Transverse colon (tissue), 4 donors: ENCODE measurements around the gene IGSF6. TPM values are rescaled to one million over a fixed set of nuclear protein-coding genes. Genes with fewer than 3 reads are reported as not detected.

Source experiments
- DNase-seq: peaks from one replicate; pipeline ENCODE4 v3.0.0-alpha.2; 2019
- H3K27ac ChIP-seq, 4 donors: fragments of 200-600 bp; sonication (generic); 2 replicates each; pipeline ENCODE4 v1.5.1; 2016 to 2018; ENCODE audit warnings: inconsistent platforms in 4 of 4
- H3K27me3 ChIP-seq: fragments of 200-600 bp; sonication (generic); 2 replicates; pipeline ENCODE4 v1.5.1; 2017; ENCODE audit warnings: inconsistent platforms
- H3K36me3 ChIP-seq, 4 donors: fragments of 200-600 bp; sonication (generic); 2 replicates each; pipeline ENCODE4 v1.5.1; 2017 to 2019; ENCODE audit warnings: inconsistent platforms in 4 of 4
- H3K4me1 ChIP-seq, 4 donors: fragments of 200-600 bp; sonication (generic); 2 replicates each; pipeline ENCODE4 v1.5.1; 2017 to 2020; ENCODE audit warnings: inconsistent platforms in 4 of 4
- H3K4me3 ChIP-seq, 4 donors: fragments of 200-600 bp; sonication (generic); 1 replicate in 1 of 4; 2 replicates in 3 of 4; pipeline versions ENCODE4 v1.5.1 to v1.6.1; 2017 to 2019; ENCODE audit warnings: inconsistent platforms in 4 of 4
- H3K9me3 ChIP-seq, 2 donors: fragments of 200-600 bp; sonication (generic); 2 replicates each; pipeline ENCODE4 v1.5.1; 2017 to 2019; ENCODE audit warnings: inconsistent platforms in 2 of 2
- CTCF ChIP-seq, 5 experiments: fragments of 200-600 bp in 3 of 5; fragments of 450-650 bp in 2 of 5; sonication (generic) in 3 of 5; IDR thresholded peaks; 1 replicate in 2 of 5; 2 replicates in 3 of 5; pipeline ENCODE4 v1.5.1; 2016 to 2017; ENCODE audit warnings: antibody characterized with exemption in 5 of 5, inconsistent platforms in 3 of 5, mild to moderate bottlenecking in 2 of 5, moderate library complexity in 1 of 5
- EP300 ChIP-seq: sonication (generic); formaldehyde crosslinking; IDR thresholded peaks from one replicate; pipeline ENCODE4 v1.6.1; 2017; ENCODE audit warnings: antibody characterized with exemption, low read depth
- POLR2A ChIP-seq: fragments of 450-650 bp; IDR thresholded peaks from one replicate; pipeline ENCODE4 v1.6.1; 2016; ENCODE audit warnings: antibody characterized with exemption, mild to moderate bottlenecking, moderate library complexity
- POLR2AphosphoS5 ChIP-seq, 3 donors: sonication (generic); formaldehyde crosslinking; IDR thresholded peaks; one replicate each; pipeline ENCODE4 v1.6.1; 2016; ENCODE audit warnings: antibody characterized with exemption in 3 of 3
- WGBS, 2 donors: methylation state at CpG; one replicate each; pipeline ENCODE4 v1.1.5; 2018; ENCODE audit warnings: low coverage in 1 of 2; 5-methylcytosine and 5-hydroxymethylcytosine counted together
- in situ Hi-C, 4 donors: fragments of 200-750 bp; cut with MboI; loops; one replicate each; pipeline versions ENCODE4 v1.15.0 to v1.15.1; 2017; ENCODE audit warnings: low sequenced_read_pairs in 3 of 4, low pct_ligation_motif_present in 1 of 4, low pct_unique_long_range_greater_than_20kb in 1 of 4
- intact Hi-C: fragments of 100-400 bp; cut with DNase I; formaldehyde crosslinking; loops from one replicate; pipeline ENCODE4 v1.15.1; 2023; ENCODE audit warnings: low total_unique reads
- small RNA-seq, 4 donors: library from RNA; depleted of rRNA; stranded (forward); fragments of <200 nt; gene quantifications; one replicate each; pipeline ENCODE3, GENCODE V24; 2016
- total RNA-seq, 4 donors: library from RNA; depleted of rRNA; stranded (reverse); fragments of >200 nt; gene quantifications; one replicate each; pipeline ENCODE4 v1.1.0, GENCODE V29; 2016

Gene IGSF6
- total RNA-seq, 4 donors from 2014 or later, result 1.2 to 2.4 (median 2.2) TPM; not detected in 1

- H3K4me3 ChIP-seq, result no peak overlapping the region
- in situ Hi-C loops, result loop anchor here in 2 of 4 donors (5.0 to 25.0 kb wide), 3 partner anchors 45 to 120 kb away; no protein-coding TSS in a partner anchor
- no peaks in the 10 kb centered on the region for H3K9me3 ChIP-seq
- H3K27ac ChIP-seq, result no peak overlapping the region
- H3K27me3 ChIP-seq, result no peaks in the 10 kb centered on the region
- intact Hi-C loops, result loop anchor here (5.0 kb wide), 1 partner anchor 105 kb away; no protein-coding TSS in a partner anchor
- no peak for DNase-seq
- no peaks in the 10 kb centered on the region for H3K36me3 ChIP-seq
- TF ChIP-seq POLR2AphosphoS5 (IDR thresholded peaks at IDR 0.05) (no peak), POLR2A (no peak), CTCF (IDR thresholded peaks at IDR 0.05) (no peak), EP300 (no peak)
- WGBS, 2 donors, result 73 to 94% methylated on average over 5 to 9 of the region's 9 CpGs
- H3K4me1 ChIP-seq, result no peaks in the 10 kb centered on the region
Observed at GRCh38 chr16:21592191-21592590, 60.2 kb downstream of the IGSF6 start.

GRCh38 chr16:21590796-21591195 is 61.6 kb downstream of the IGSF6 start:
- no peaks in the 10 kb centered on the region for H3K9me3 ChIP-seq
- WGBS, 2 donors, result 50 to 55% methylated on average over 2 of the region's 2 CpGs
- H3K27ac ChIP-seq, result no peak overlapping the region
- no peak overlapping the region for H3K4me3 ChIP-seq
- DNase-seq, result no peak
- TF ChIP-seq EP300, result no peak
- TF ChIP-seq POLR2A, result no peak
- no peak for TF ChIP-seq POLR2AphosphoS5 (IDR thresholded peaks at IDR 0.05)
- TF ChIP-seq CTCF (IDR thresholded peaks at IDR 0.05), result no peak
- no peaks in the 10 kb centered on the region for H3K4me1 ChIP-seq
- no peaks in the 10 kb centered on the region for H3K36me3 ChIP-seq
- in situ Hi-C loops, result loop anchor here in 2 of 4 donors (5.0 to 25.0 kb wide), 3 partner anchors 47 to 122 kb away; no protein-coding TSS in a partner anchor
- intact Hi-C loops, result loop anchor here (5.0 kb wide), 1 partner anchor 107 kb away; no protein-coding TSS in a partner anchor
- no peaks in the 10 kb centered on the region for H3K27me3 ChIP-seq

GRCh38 chr16:21590287-21590686 is 62.1 kb downstream of the IGSF6 start:
- Histone ChIP-seq H3K27me3 (no peaks in the 10 kb centered on the region), H3K27ac (no peak overlapping the region), H3K36me3 (no peaks in the 10 kb centered on the region), H3K4me3 (no peak overlapping the region), H3K9me3 (no peaks in the 10 kb centered on the region), H3K4me1 (no peaks in the 10 kb centered on the region)
- intact Hi-C loops, result loop anchor here (5.0 kb wide), 1 partner anchor 107 kb away; no protein-coding TSS in a partner anchor
- WGBS, 2 donors, result 57 to 82% methylated on average over 2 of the region's 2 CpGs
- in situ Hi-C loops, result loop anchor here in 2 of 4 donors (5.0 to 25.0 kb wide), 3 partner anchors 47 to 122 kb away; no protein-coding TSS in a partner anchor
- TF ChIP-seq CTCF (IDR thresholded peaks at IDR 0.05) (no peak), EP300 (no peak), POLR2AphosphoS5 (IDR thresholded peaks at IDR 0.05) (no peak), POLR2A (no peak)
- no peak for DNase-seq

GRCh38 chr16:21589551-21589950 is 62.9 kb downstream of the IGSF6 start:
- H3K36me3 ChIP-seq, result no peaks in the 10 kb centered on the region
- intact Hi-C loops, result loop anchor here (10.0 kb wide), 1 partner anchor 55 kb away; no protein-coding TSS in a partner anchor
- in situ Hi-C loops, result loop anchor here in 3 of 4 donors (5.0 to 25.0 kb wide), 2 partner anchors 48 to 123 kb away; no protein-coding TSS in a partner anchor

More at GRCh38 chr16:21589551-21589950, 62.9 kb downstream of the IGSF6 start:
- Histone ChIP-seq H3K4me1 (no peaks in the 10 kb centered on the region), H3K27me3 (no peaks in the 10 kb centered on the region), H3K4me3 (no peak overlapping the region), H3K9me3 (no peaks in the 10 kb centered on the region), H3K27ac (no peak overlapping the region)
- WGBS, 2 donors, result 45 to 84% methylated on average over 1 to 4 of the region's 4 CpGs
- no peak for DNase-seq
- TF ChIP-seq POLR2A (no peak), CTCF (IDR thresholded peaks at IDR 0.05) (no peak), POLR2AphosphoS5 (IDR thresholded peaks at IDR 0.05) (no peak), EP300 (no peak)

Small RNA genes within 50 kb of the gene (small RNA-seq; reads per million reads assigned to genes)
- gene RNU6-1005P, result 0 to 0.14 (median 0) reads per million in 4 donors
- gene RNU6-196P, result 0 reads per million in 4 donors

Other genes with a start within 250 kb of the IGSF6 start
- 100 to 1,000 TPM in 1 of 4 donors, 10 to 100 TPM in 3; 41.9 to 116 (median 67.5) TPM for gene METTL9, start 53.0 kb downstream of the IGSF6 start, total RNA-seq
- under 1 TPM in 1 of 4 donors, not detected in 3; 0.32 TPM for gene OTOA, start 11.4 kb upstream of the IGSF6 start, total RNA-seq
- gene NPIPB4, start 205.1 kb upstream of the IGSF6 start, total RNA-seq, result 100 to 1,000 TPM in 2 of 4 donors, 10 to 100 TPM in 2; 92.0 to 226 (median 133) TPM